MCF 10A (cell line): Measurements from ENCODE around the gene SPSB1. TPM values are rescaled to one million over a fixed set of nuclear protein-coding genes. Genes with fewer than 3 reads are reported as not detected.

Experiments
- BruUV-seq: library from RNA; stranded (reverse); fragments of 400-500 nt; replicated peaks from 2 replicates; lab custom pipeline; 2021; lab: Mats Ljungman, UMichigan
- CTCF ChIA-PET: fragments of 300-600 bp; sonication (Branson Sonifier 250); formaldehyde crosslinking; extraction: SDS; loops from one replicate; lab custom pipeline; 2021; ENCODE audit warnings: antibody characterized with exemption, inconsistent platforms; lab: Yijun Ruan, JAX
- POLR2A ChIA-PET: fragments of 300-600, 350-650 bp; sonication (Branson Sonifier 250); formaldehyde crosslinking; extraction: SDS; loops from one replicate; lab custom pipeline; 2020; ENCODE audit warnings: antibody characterized with exemption, inconsistent platforms; lab: Yijun Ruan, JAX
- DNase-seq: peaks from one replicate; pipeline ENCODE4 v3.0.0-alpha.2; 2018; ENCODE audit not compliant: unreplicated experiment
- H3K27ac Mint-ChIP-seq: one replicate; pipeline ENCODE4 v1.8.0; 2022; ENCODE audit warnings: mild to moderate bottlenecking, low read depth, mixed read lengths; ENCODE audit not compliant: unreplicated experiment
- H3K27me3 Mint-ChIP-seq: one replicate; pipeline ENCODE4 v1.8.0; 2022; ENCODE audit warnings: mixed read lengths; ENCODE audit not compliant: insufficient read depth, unreplicated experiment
- H3K36me3 Mint-ChIP-seq: one replicate; pipeline ENCODE4 v1.8.0; 2022; ENCODE audit warnings: mild to moderate bottlenecking, moderate library complexity, mixed read lengths; ENCODE audit not compliant: insufficient read depth, unreplicated experiment
- H3K4me1 Mint-ChIP-seq: one replicate; pipeline ENCODE4 v1.8.0; 2022; ENCODE audit warnings: mixed read lengths; ENCODE audit not compliant: insufficient read depth, unreplicated experiment
- H3K4me3 Mint-ChIP-seq: one replicate; pipeline ENCODE4 v1.8.0; 2022; ENCODE audit warnings: mild to moderate bottlenecking, moderate library complexity, mixed read lengths; ENCODE audit not compliant: unreplicated experiment
- H3K9me3 Mint-ChIP-seq: one replicate; pipeline ENCODE4 v1.8.0; 2022; ENCODE audit warnings: mixed read lengths; ENCODE audit not compliant: unreplicated experiment
- intact Hi-C: fragments of 100-400 bp; cut with micrococcal nuclease; formaldehyde crosslinking; loops from 2 replicates; pipeline ENCODE4 v1.14.1; 2022
- total RNA-seq: library from RNA; stranded (reverse); gene quantifications from 2 replicates; pipeline ENCODE4 v1.2.3, GENCODE V29; 2022
- TF ChIP-seq, protein P1 (sequence below): fragments of 200-600 bp; IDR thresholded peaks from one replicate; pipeline ENCODE4 v1.8.0; 2022; ENCODE audit warnings: antibody characterized with exemption, mild to moderate bottlenecking; ENCODE audit not compliant: unreplicated experiment

Gene SPSB1
- total RNA-seq, 1 experiment from 2014 or later: 8.2 TPM

DNA sequence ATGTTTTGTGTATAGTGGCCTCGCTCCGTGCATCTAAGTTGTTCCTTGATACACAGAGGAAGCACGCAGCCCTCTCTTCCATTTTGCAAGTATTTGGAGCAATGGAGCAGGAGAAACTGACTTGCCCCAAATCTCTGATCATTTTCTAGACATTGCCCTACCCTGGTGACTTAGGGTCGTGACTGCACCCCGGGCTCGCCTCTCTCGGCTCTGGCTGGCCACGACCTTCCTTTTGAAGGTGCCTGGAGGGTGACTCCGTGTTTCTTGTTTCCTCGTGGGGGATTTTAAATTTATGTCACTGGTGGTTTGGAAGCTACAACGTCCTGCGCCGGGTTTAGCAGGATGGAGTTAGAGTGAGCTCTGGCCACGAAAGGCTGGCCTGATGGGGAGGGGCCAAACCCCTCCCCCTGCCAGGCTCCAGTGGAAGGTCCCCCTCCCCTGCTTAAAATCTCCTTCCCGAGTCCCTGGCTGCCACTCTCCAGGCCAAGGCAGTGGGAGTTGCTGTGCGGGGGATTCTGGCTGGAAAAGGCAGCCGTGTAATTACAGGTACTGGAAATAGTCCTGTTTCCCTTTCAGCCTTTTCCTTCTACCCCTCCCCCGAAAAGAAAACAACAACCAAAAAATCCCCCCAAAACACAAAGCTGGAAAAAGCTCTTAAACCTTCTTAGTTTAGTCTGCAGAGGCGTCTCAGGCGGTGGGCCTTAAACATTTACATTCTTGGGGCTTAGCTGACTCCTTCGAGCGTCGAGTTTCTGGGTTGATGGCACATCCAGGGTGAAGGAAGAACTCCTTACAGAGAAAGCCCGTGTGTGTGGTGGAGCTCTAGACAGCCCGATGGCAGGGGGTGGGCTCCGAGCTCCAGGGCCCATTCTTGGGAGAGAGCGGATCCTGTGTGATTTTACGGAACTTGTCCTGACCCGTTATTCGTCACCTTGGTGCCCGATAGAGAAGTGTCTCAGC lies 28.1 kb downstream of the SPSB1 start:
- ChIA-PET CTCF (interaction anchor here (0.6 to 1.1 kb wide), 2 partner anchors 64 to 252 kb away, joined by 3 to 5 read pairs; no protein-coding TSS in a partner anchor), POLR2A (interaction anchor here (0.5 to 2.1 kb wide), 16 partner anchors 11 to 156 kb away, joined by 3 to 9 read pairs (median 4); no protein-coding TSS in a partner anchor)
- TF ChIP-seq, protein P1, sequence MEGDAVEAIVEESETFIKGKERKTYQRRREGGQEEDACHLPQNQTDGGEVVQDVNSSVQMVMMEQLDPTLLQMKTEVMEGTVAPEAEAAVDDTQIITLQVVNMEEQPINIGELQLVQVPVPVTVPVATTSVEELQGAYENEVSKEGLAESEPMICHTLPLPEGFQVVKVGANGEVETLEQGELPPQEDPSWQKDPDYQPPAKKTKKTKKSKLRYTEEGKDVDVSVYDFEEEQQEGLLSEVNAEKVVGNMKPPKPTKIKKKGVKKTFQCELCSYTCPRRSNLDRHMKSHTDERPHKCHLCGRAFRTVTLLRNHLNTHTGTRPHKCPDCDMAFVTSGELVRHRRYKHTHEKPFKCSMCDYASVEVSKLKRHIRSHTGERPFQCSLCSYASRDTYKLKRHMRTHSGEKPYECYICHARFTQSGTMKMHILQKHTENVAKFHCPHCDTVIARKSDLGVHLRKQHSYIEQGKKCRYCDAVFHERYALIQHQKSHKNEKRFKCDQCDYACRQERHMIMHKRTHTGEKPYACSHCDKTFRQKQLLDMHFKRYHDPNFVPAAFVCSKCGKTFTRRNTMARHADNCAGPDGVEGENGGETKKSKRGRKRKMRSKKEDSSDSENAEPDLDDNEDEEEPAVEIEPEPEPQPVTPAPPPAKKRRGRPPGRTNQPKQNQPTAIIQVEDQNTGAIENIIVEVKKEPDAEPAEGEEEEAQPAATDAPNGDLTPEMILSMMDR: no peak
- H3K9me3 Mint-ChIP-seq: no peaks in the 10 kb centered on the region
- no peak for DNase-seq
- intact Hi-C loops: no loop called here
- peaks cover 7% of the 10 kb centered on the region for H3K36me3 Mint-ChIP-seq
- no peaks in the 10 kb centered on the region for H3K27me3 Mint-ChIP-seq
- H3K4me1 Mint-ChIP-seq: peaks cover 46% of the 10 kb centered on the region
- peak overlapping the region; percentile 71 for H3K27ac Mint-ChIP-seq
- no TSS peak for BruUV-seq
- peak overlapping the region; percentile 50 for H3K4me3 Mint-ChIP-seq

DNA sequence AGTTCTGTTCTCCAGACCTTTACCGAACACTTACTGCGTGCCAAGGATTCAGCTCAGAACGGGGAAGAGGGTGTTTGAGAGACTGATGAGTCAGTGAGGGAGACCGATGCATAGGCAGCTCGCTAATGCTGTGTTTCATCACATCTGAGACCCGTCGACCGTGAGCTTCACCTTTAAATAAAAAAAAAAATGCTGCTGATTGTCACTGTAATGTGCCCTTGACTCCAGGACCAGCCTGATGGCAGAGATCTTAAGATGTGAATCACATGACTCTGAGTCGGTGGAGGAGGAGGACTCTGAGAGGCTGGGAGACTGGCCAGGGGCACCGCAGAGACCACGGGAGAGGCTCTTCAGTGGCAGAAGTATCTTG lies 28.8 kb downstream of the SPSB1 start:
- intact Hi-C loops: no loop called here
- TF ChIP-seq, protein P1: no peak
- Mint-ChIP-seq H3K36me3 (peaks cover 7% of the 10 kb centered on the region), H3K9me3 (no peaks in the 10 kb centered on the region), H3K4me3 (peak overlapping the region; percentile 50), H3K27ac (peak overlapping the region; percentile 71), H3K4me1 (peaks cover 41% of the 10 kb centered on the region), H3K27me3 (no peaks in the 10 kb centered on the region)
- DNase-seq: peak; percentile 92
- CTCF ChIA-PET: interaction anchor here (0.6 to 0.7 kb wide), 2 partner anchors 64 to 230 kb away, joined by 3 to 4 read pairs; no protein-coding TSS in a partner anchor
- no TSS peak for BruUV-seq
- POLR2A ChIA-PET: interaction anchor here (0.6 to 2.1 kb wide), 16 partner anchors 10 to 155 kb away, joined by 3 to 9 read pairs (median 4); no protein-coding TSS in a partner anchor

GRCh38 chr1:9321986-9322660 lies 29.4 kb downstream of the SPSB1 start:
- intact Hi-C loops: no loop called here
- DNase-seq: no peak
- Mint-ChIP-seq H3K4me1 (peaks cover 37% of the 10 kb centered on the region), H3K4me3 (no peak overlapping the region), H3K36me3 (peaks cover 7% of the 10 kb centered on the region), H3K27ac (peak overlapping the region; percentile 71), H3K27me3 (no peaks in the 10 kb centered on the region), H3K9me3 (no peaks in the 10 kb centered on the region)
- no TSS peak for BruUV-seq
- TF ChIP-seq, protein P1: no peak
- POLR2A ChIA-PET: interaction anchor here (0.6 to 2.1 kb wide), 9 partner anchors 12 to 151 kb away, joined by 3 to 9 read pairs (median 5); no protein-coding TSS in a partner anchor
- CTCF ChIA-PET: interaction anchor here (0.6 to 0.7 kb wide), 2 partner anchors 39 to 229 kb away, joined by 3 to 4 read pairs; no protein-coding TSS in a partner anchor
